ENCODE results near the gene KMT2C. TPM values are rescaled to one million over a fixed set of nuclear protein-coding genes. Genes with fewer than 3 reads are reported as not detected.

Gene KMT2C
- total RNA-seq, result 101 TPM
- long read RNA-seq, partial matches to known transcripts, result 20 of 48 reads
- long read RNA-seq, other reads (novel, unspliced or antisense), result 28 of 48 reads

DNA sequence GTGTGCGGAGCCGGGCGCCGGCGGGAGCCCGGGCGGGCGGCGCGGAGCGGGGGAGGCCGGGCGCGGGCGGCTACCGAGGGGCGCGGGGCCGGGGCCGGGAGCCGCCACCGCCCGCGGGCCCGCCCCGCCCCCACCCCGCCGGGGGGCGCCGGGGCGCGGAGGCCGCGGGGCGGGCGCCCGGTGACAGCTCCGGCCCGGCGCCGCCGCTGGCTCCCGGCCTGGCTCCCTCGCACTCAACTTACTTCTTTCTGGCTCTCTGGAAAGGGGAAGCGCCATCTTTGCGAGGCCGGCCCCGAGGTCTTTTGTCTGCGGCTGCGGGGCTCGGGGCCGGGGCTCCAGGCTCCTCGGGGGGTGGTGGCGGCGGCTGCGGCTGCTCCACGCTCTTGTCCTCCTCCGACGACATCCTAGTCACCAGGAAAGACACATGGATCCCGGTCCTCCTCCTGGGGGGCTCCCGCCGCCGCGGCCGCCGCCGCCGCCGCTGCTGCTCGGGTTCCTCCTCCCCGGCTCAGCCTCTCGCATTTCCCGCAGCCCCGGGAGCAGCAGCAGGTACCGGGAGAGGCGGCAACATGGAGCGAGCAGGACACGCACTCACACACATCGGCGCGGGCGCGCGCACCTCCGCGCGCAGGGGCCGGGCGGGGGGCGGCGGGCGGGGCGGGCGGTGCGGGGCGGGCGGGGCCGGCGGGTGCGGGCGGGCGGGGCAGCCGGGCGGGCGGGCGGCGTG lies at the start of gene KMT2C:
TSS of gene KMT2C (minus strand) at position 620 of the 727 bp plus-strand sequence. CDS start at position 403, 217 bp downstream.
- TF ChIP-seq, protein P1, sequence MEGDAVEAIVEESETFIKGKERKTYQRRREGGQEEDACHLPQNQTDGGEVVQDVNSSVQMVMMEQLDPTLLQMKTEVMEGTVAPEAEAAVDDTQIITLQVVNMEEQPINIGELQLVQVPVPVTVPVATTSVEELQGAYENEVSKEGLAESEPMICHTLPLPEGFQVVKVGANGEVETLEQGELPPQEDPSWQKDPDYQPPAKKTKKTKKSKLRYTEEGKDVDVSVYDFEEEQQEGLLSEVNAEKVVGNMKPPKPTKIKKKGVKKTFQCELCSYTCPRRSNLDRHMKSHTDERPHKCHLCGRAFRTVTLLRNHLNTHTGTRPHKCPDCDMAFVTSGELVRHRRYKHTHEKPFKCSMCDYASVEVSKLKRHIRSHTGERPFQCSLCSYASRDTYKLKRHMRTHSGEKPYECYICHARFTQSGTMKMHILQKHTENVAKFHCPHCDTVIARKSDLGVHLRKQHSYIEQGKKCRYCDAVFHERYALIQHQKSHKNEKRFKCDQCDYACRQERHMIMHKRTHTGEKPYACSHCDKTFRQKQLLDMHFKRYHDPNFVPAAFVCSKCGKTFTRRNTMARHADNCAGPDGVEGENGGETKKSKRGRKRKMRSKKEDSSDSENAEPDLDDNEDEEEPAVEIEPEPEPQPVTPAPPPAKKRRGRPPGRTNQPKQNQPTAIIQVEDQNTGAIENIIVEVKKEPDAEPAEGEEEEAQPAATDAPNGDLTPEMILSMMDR (IDR thresholded peaks at IDR 0.05), result no peak
- DNase-seq (peak; percentile 75), ATAC-seq (peak; percentile 41 to 63)
- Histone ChIP-seq H3K9me3 (no peaks in the 10 kb centered on the region), H3K27me3 (ENCODE audit: low read depth) (no peaks in the 10 kb centered on the region), H3K4me3 (peak within 1 kb of the TSS; percentile 77), H3K4me1 (peaks cover 33% of the 10 kb centered on the region), H3K36me3 (no peaks in the 10 kb centered on the region), H3K27ac (peak within 1 kb of the TSS; percentile 94)
- intact Hi-C loops (cut with DNase I), result no loop called here

DNA sequence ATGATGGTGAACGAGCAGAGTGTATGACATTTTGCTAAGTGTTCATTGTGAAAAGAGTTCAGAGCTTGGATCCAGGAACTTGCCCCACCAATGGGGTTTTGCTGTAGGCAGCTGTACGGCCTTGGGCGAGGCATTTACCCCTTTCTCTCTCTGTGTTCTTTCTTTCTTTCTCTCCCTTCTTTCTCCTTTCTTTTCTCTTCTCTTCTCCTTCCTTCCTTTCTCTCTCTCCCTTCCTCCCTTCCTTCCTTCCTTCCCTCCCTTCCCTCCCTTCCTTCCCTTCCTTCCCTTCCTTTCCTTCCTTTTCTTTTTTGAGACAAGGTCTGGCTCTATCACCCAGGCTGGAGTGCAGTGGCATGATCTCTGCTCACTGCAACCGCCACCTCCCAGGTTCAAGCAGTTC lies 45.3 kb upstream of the KMT2C start:
- H3K4me3 ChIP-seq, result no peak overlapping the region
- H3K27me3 ChIP-seq (ENCODE audit: low read depth), result no peaks in the 10 kb centered on the region
- intact Hi-C loops (cut with DNase I), result no loop called here
- TF ChIP-seq, protein P1 (IDR thresholded peaks at IDR 0.05), result no peak
- DNase-seq (no peak), ATAC-seq (no peak)
- H3K9me3 ChIP-seq, result no peaks in the 10 kb centered on the region
- H3K4me1 ChIP-seq, result no peaks in the 10 kb centered on the region
- no peaks in the 10 kb centered on the region for H3K36me3 ChIP-seq
- no peak overlapping the region for H3K27ac ChIP-seq

DNA sequence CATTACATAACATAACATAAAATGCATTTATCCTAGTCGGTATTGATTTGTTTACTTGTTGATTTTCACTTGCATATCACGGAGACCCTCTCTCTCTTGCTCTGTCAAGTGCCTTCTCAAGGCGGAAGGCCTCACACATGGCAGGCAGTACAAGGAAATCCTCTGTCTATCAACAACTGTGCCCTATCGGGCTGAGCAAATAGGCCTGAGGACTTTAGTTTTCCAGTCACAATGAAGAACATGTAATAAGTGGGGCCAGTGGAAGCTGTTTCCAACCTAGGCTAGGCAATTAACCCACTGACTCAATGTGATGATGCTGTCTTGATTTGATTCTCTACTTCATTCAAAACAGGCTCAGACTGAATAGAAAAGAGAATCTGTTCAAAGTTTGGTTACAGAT lies 44.9 kb upstream of the KMT2C start:
- Histone ChIP-seq H3K9me3 (no peaks in the 10 kb centered on the region), H3K27ac (no peak overlapping the region), H3K27me3 (ENCODE audit: low read depth) (no peaks in the 10 kb centered on the region), H3K4me3 (no peak overlapping the region), H3K36me3 (no peaks in the 10 kb centered on the region), H3K4me1 (no peaks in the 10 kb centered on the region)
- intact Hi-C loops (cut with DNase I), result no loop called here
- ATAC-seq (no peak), DNase-seq (no peak)
- TF ChIP-seq, protein P1 (IDR thresholded peaks at IDR 0.05), result no peak

DNA sequence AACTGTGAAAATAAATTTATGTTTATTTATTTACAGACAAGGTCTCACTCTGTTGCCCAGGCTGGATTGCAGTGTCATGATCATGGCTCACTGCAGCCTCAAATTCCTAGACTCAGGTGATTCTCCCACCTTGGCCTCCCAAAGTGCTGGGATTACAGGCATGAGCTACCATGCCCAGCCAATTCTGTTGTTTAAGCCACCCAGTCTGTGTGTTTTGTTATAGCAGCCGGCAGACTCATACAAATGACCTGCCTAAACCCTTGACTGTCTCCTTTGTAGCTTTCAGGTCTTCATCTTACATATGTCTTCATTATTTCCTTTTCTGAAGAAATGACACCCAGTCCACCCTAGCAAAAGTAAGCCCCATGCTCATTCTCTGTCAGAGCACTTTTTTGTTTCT lies 43.8 kb upstream of the KMT2C start:
- TF ChIP-seq, protein P1 (IDR thresholded peaks at IDR 0.05), result no peak
- intact Hi-C loops (cut with DNase I), result no loop called here
- H3K27me3 ChIP-seq (ENCODE audit: low read depth), result no peaks in the 10 kb centered on the region
- DNase-seq, result no peak
- H3K4me3 ChIP-seq, result no peak overlapping the region
- no peaks in the 10 kb centered on the region for H3K36me3 ChIP-seq
- H3K4me1 ChIP-seq, result no peaks in the 10 kb centered on the region
- no peak overlapping the region for H3K27ac ChIP-seq
- H3K9me3 ChIP-seq, result no peaks in the 10 kb centered on the region
- no peak for ATAC-seq

DNA sequence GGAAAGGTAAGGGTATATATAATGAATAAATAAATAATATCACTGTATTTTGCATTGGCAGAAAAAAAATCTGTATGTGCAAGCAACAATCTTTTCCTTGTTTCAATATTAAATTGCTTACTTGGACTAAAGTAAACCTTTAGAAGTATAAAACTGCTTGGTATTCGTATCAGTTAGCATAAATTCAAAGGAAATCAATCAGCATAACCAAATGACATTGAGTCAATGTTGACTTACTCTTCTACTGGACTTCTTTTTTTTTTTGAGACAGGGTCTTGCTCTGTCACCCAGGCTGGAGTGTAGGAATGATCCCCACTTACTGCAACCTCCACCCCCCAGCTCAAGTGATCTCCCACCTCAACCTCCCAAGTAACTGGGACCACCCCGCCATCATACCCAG lies 42.3 kb upstream of the KMT2C start:
- H3K4me1 ChIP-seq, result no peaks in the 10 kb centered on the region
- ATAC-seq (no peak), DNase-seq (no peak)
- no peak overlapping the region for H3K4me3 ChIP-seq
- TF ChIP-seq, protein P1 (IDR thresholded peaks at IDR 0.05), result no peak
- no peaks in the 10 kb centered on the region for H3K9me3 ChIP-seq
- intact Hi-C loops (cut with DNase I), result no loop called here
- no peaks in the 10 kb centered on the region for H3K36me3 ChIP-seq
- H3K27me3 ChIP-seq (ENCODE audit: low read depth), result no peaks in the 10 kb centered on the region
- H3K27ac ChIP-seq, result no peak overlapping the region

All from lower lobe of right lung (tissue), 2 donors.